OCI-LY1 (cell line): Measurements from ENCODE around the gene INPP5A.

ENCODE experiments used
- EZH2 ChIP-seq: fragments of 200-600 bp; sonication (generic), shearing (Covaris generic); IDR thresholded peaks from 2 replicates; pipeline ENCODE4 v1.8.0; 2017; ENCODE audit warnings: borderline replicate concordance, mixed run types, mild to moderate bottlenecking, antibody characterized with exemption, low read length, moderate library complexity, mixed read lengths
- TF ChIP-seq, protein P1 (sequence below): fragments of 200-600 bp; sonication (generic), shearing (Covaris generic); IDR thresholded peaks from 2 replicates; pipeline ENCODE4 v1.5.1; 2017; ENCODE audit warnings: mild to moderate bottlenecking, antibody characterized with exemption, low read length, moderate library complexity, mixed read lengths

DNA sequence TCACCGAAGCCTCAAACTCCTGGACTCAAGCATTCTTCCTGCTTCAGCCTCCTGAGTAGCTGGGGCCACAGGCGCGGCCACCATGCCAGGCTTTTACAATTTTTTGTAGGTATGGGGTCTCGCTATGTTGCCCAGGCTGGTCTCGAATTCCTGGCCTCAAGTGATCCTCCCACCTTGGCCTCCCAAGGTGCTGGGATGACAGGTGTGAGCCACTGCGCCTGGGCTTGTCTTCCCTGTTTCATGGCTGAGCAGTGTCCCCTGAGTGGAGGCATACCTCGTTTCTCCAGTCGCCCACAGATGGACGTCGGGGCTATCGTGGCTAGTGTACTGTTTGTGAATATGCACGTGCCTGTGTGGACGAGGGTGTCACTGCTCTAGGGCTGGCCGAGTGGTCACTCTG lies 11.3 kb downstream of the INPP5A start:
- no peak for TF ChIP-seq EZH2
- TF ChIP-seq, protein P1, sequence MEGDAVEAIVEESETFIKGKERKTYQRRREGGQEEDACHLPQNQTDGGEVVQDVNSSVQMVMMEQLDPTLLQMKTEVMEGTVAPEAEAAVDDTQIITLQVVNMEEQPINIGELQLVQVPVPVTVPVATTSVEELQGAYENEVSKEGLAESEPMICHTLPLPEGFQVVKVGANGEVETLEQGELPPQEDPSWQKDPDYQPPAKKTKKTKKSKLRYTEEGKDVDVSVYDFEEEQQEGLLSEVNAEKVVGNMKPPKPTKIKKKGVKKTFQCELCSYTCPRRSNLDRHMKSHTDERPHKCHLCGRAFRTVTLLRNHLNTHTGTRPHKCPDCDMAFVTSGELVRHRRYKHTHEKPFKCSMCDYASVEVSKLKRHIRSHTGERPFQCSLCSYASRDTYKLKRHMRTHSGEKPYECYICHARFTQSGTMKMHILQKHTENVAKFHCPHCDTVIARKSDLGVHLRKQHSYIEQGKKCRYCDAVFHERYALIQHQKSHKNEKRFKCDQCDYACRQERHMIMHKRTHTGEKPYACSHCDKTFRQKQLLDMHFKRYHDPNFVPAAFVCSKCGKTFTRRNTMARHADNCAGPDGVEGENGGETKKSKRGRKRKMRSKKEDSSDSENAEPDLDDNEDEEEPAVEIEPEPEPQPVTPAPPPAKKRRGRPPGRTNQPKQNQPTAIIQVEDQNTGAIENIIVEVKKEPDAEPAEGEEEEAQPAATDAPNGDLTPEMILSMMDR, result no peak
